Urothelium cell line (cell line): ENCODE data around the gene ZBED4.
A peak's percentile ranks its signal among the peaks of the same experiment; 100 is the strongest.

Experiments used
- DNase-seq: peaks from one replicate; pipeline ENCODE4 v3.0.0; 2011; ENCODE audit warnings: low spot score, mixed read lengths
- FAIRE-seq: peaks from 2 replicates; lab custom pipeline; 2011; peaks lifted over from hg19 to GRCh38; lab: Jason Lieb, UNC

Gene ZBED4

GRCh38 chr22:49930596-49931412 is 77.2 kb downstream of the ZBED4 start:
- DNase-seq (peak; percentile 60), FAIRE-seq (peak; percentile 74)

- FAIRE-seq (peak; percentile 30), DNase-seq (no peak)
Observed at GRCh38 chr22:49933236-49934159, 79.9 kb downstream of the ZBED4 start.

GRCh38 chr22:49934160-49934890 is 80.7 kb downstream of the ZBED4 start:
- FAIRE-seq (peak; percentile 73), DNase-seq (peak; percentile 58)

GRCh38 chr22:49934891-49935557 is 81.4 kb downstream of the ZBED4 start:
- FAIRE-seq: no peak
- peak; percentile 78 for DNase-seq

GRCh38 chr22:49935561-49935960 is 81.9 kb downstream of the ZBED4 start:
- FAIRE-seq: no peak
- DNase-seq: peak; percentile 48

GRCh38 chr22:49936018-49936972 is 82.7 kb downstream of the ZBED4 start:
- DNase-seq (peak; percentile 86), FAIRE-seq (peak; percentile 72)

GRCh38 chr22:49936973-49937757 is 83.5 kb downstream of the ZBED4 start:
- no peak for DNase-seq
- peak; percentile 30 for FAIRE-seq

- no peak for FAIRE-seq
- DNase-seq: no peak
Observed at GRCh38 chr22:49937758-49938564, 84.3 kb downstream of the ZBED4 start.

- peak; percentile 90 for FAIRE-seq
- no peak for DNase-seq
Observed at GRCh38 chr22:49938565-49939136, 85.0 kb downstream of the ZBED4 start.
